ENCODE data around the gene PCNX3.

Gene PCNX3

GRCh38 chr11:65573391-65574079 is 42.0 kb upstream of the PCNX3 start:
- peak overlapping the region; percentile 96 for H3K27ac ChIP-seq

GRCh38 chr11:65574109-65574810 is 41.3 kb upstream of the PCNX3 start:
- peak overlapping the region; percentile 96 for H3K27ac ChIP-seq
- TF ChIP-seq CTCF (IDR thresholded peaks at IDR 0.05) (peak; percentile 98), ZFX (IDR thresholded peaks at IDR 0.05; ENCODE audit: borderline replicate concordance) (no peak)

More at GRCh38 chr11:65573391-65574079, 42.0 kb upstream of the PCNX3 start:
- TF ChIP-seq CTCF (IDR thresholded peaks at IDR 0.05), result no peak
- TF ChIP-seq ZFX (IDR thresholded peaks at IDR 0.05; ENCODE audit: borderline replicate concordance), result no peak

GRCh38 chr11:65574811-65575567 is 40.6 kb upstream of the PCNX3 start:
- peak overlapping the region; percentile 96 for H3K27ac ChIP-seq
- TF ChIP-seq CTCF (IDR thresholded peaks at IDR 0.05) (no peak), ZFX (IDR thresholded peaks at IDR 0.05; ENCODE audit: borderline replicate concordance) (no peak)

- H3K27ac ChIP-seq, result peak within 1 kb of the TSS; percentile 96
- TF ChIP-seq ZFX (IDR thresholded peaks at IDR 0.05; ENCODE audit: borderline replicate concordance) (no peak), CTCF (IDR thresholded peaks at IDR 0.05) (no peak)
These were observed 39.9 kb upstream of the PCNX3 start, which contains the start of gene EHBP1L1 for GRCh38 chr11:65575568-65576231. TSS of gene EHBP1L1 (plus strand) at chr11:65576053. CDS start at chr11:65576303, 250 bp downstream.

- TF ChIP-seq ZFX (IDR thresholded peaks at IDR 0.05; ENCODE audit: borderline replicate concordance), result no peak
- no peak for TF ChIP-seq CTCF (IDR thresholded peaks at IDR 0.05)
These were observed 39.2 kb upstream of the PCNX3 start for GRCh38 chr11:65576232-65576866.

GRCh38 chr11:65576867-65577755 is 38.5 kb upstream of the PCNX3 start:
- no peak for TF ChIP-seq ZFX (IDR thresholded peaks at IDR 0.05; ENCODE audit: borderline replicate concordance)
- no peak for TF ChIP-seq CTCF (IDR thresholded peaks at IDR 0.05)
- H3K27ac ChIP-seq, result peak overlapping the region; percentile 96; the same call in 1 of the 2 replicates

More at GRCh38 chr11:65576232-65576866, 39.2 kb upstream of the PCNX3 start:
- peak overlapping the region; percentile 96 for H3K27ac ChIP-seq

Data from 22Rv1 (cell line).